LNCaP clone FGC (cell line): ENCODE results near the gene ZNF490.

Experiments
- DNase-seq: peaks from one replicate; pipeline ENCODE4 v3.0.0-alpha.2; 2011; ENCODE audit warnings: low read depth
- H3K4me3 ChIP-seq: 2 replicates; pipeline ENCODE4 v1.5.1; 2011; ENCODE audit warnings: mild to moderate bottlenecking, low read depth, low read length, control low read depth
- CTCF ChIP-seq: IDR thresholded peaks from 2 replicates; pipeline ENCODE4 v1.5.1; 2012; ENCODE audit warnings: mild to moderate bottlenecking; ENCODE audit not compliant: control insufficient read depth, insufficient read depth; ENCODE audit errors: extremely low read depth

ZNF490 gene

GRCh38 chr19:12597594-12597993 lies 13.0 kb downstream of the ZNF490 start:
- no peak for DNase-seq
- no peak overlapping the region for H3K4me3 ChIP-seq
- no peak for TF ChIP-seq CTCF

DNA sequence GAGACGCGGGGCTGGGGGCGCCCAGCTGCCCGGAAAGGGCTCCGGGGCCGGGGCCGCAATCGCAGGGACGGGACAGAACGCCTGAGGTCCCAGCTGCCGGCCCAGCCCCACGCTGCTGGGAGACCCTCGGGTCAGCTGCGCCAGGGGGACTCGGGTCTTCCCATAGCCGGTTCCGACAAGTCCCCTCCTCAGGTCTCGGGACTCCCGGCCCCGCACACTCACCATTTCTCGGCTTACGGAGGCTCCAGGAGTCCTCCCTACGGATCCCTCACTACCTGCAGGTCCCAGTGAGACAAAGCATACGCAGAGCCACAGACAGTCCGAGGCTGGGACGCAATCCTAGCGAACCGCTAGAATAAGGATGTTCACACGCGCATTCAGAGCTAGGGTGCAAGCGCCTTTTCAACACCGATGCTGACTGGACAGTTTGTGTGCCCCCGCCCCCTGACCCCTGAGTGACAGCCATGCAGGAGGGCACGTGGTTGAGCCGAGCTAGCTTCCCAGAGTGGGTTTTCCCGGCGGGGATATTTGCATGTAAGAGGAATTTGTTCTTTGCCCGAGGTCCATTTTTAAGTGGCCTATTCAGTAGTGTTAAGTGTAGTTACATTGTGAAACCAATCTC lies 13.6 kb downstream of the ZNF490 start:
- TF ChIP-seq CTCF: no peak
- H3K4me3 ChIP-seq: no peak overlapping the region
- no peak for DNase-seq

DNA sequence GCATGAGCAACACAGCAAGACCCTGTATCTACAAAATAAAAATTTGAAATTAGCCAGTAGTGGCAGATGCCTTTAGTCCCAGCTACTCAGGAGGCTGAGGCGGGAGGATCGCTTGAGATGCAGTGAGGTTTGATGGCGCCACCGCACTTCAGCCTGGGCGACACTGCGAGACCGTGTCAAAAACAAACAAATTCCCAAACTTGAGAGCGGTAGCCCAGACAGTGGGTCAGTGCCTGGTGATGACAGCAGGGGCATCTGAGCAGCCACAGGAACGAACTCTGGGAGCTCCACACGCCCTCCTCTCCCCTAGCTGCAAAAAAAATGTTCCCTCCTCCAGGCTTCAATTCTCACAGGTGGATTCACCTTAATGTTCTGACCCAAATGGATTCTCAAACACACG lies 14.1 kb downstream of the ZNF490 start:
- no peak for DNase-seq
- TF ChIP-seq CTCF: no peak
- H3K4me3 ChIP-seq: no peak overlapping the region

DNA sequence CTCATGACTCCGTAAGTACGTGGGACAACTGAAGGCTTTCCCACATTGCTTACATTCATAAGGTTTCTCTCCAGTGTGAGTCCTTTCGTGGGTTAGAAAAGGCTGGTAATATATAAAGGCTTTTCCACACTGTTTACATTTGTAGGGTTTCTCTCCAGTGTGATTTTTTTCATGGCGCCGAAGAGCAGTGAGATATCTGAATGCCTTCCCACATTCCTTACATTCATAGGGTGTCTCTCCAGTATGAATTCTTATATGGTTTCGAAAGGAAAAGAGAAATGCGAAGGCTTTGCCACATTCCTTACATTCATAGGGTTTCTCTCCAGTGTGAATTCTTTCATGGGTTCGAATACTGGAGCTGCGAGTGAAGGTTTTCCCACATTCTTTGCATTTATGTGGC lies 29.5 kb downstream of the ZNF490 start:
- TF ChIP-seq CTCF: no peak
- no peak overlapping the region for H3K4me3 ChIP-seq
- DNase-seq: no peak

DNA sequence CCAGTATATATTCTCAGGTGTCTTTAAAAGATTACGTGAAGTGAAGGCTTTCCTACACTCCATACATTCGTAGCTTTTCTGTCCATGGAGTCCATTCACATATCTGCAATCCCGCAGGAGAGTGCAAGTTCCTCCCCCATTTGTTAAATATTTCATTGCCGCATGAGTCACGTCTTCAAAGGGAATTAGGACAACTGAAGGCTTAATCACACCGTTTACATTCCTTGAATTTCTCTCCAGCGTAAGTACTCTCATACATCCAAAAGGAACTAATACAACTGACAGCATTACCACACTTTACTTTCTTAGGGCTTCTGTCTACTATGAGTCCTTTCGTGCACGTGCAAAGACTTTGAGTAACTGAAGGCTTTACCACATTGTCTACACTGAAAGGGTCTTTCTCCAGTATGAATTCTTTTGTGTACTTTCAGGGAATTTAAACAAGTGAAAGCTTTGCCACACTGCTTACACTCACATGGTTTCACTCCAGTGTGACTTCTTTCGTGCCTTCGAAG lies 30.4 kb downstream of the ZNF490 start:
- TF ChIP-seq CTCF: no peak
- no peak for DNase-seq
- H3K4me3 ChIP-seq: no peak overlapping the region

GRCh38 chr19:12578641-12579040 lies 32.0 kb downstream of the ZNF490 start:
- no peak for DNase-seq
- TF ChIP-seq CTCF: no peak

DNA sequence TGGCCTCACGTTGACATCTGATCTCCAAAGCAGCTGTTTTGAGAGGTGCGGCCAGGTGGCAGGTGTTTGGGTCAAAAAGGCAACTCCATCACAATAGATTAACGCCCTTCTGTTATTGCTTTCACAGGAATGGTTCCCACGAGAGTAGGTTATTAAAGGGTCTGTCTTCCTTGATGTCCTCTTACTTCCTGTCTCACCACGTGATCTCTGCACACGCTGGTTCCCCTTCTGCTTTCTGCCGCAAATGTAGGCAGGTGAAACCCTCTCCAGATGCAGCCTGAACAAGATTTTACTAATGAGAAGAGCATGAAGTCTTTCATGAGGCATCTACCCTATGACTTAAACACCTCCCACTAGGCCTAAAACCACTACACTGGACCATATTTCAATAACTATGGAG lies 36.6 kb downstream of the ZNF490 start:
- DNase-seq: no peak
- no peak overlapping the region for H3K4me3 ChIP-seq

More at GRCh38 chr19:12578641-12579040, 32.0 kb downstream of the ZNF490 start:
- no peak overlapping the region for H3K4me3 ChIP-seq

More for the DNA sequence above, 36.6 kb downstream of the ZNF490 start:
- no peak for TF ChIP-seq CTCF
